ENCODE data around the gene LCE1B. TPM values are rescaled to one million over a fixed set of nuclear protein-coding genes. Genes with fewer than 3 reads are reported as not detected.

The LCE1B gene
- total RNA-seq, 1 donor from 2014 or later, result not detected

DNA sequence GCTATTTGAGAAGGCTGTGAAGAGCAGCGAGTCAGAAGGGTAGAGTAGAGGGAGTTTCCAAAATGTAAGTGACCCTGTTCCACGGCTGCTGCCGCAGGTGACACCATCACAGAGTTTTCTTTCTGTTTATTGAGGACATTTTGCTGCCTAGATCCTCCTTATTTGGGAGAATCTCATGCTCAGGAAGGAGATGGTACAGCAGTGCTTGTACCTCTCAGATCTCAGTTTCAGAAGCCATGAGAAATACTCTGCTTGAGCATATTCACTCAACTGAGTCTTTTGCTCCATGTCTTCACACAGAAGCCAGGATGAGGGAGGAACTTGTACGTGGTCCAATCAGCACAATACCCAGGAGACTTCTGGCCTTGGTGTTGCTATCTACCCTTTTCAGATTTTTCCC lies 49.6 kb downstream of the LCE1B start:
- Histone ChIP-seq H3K27me3 (ENCODE audit: control insufficient read depth, insufficient read depth, low read length) (no peaks in the 10 kb centered on the region), H3K4me3 (ENCODE audit: low read depth, low read length) (no peak overlapping the region), H3K36me3 (ENCODE audit: control insufficient read depth, insufficient read depth, low read length) (no peaks in the 10 kb centered on the region)
- no peak for DNase-seq (ENCODE audit: low read depth)
- no peak for TF ChIP-seq CTCF (IDR thresholded peaks at IDR 0.05; ENCODE audit: insufficient read depth, low read length, poor library complexity, severe bottlenecking)

Other genes starting within 250 kb of the LCE1B start
- not detected in 2 replicates for gene LCE3E, start 245.2 kb upstream of the LCE1B start, total RNA-seq
- not detected in 2 replicates for gene LCE3D, start 231.5 kb upstream of the LCE1B start, total RNA-seq
- not detected in 2 replicates for gene LCE3C, start 211.7 kb upstream of the LCE1B start, total RNA-seq
- gene LCE3B, start 198.2 kb upstream of the LCE1B start, total RNA-seq, result not detected in 2 replicates
- gene LCE3A, start 188.9 kb upstream of the LCE1B start, total RNA-seq, result not detected in 2 replicates
- gene LCE2D, start 148.6 kb upstream of the LCE1B start, total RNA-seq, result not detected in 2 replicates
- gene LCE2C, start 136.7 kb upstream of the LCE1B start, total RNA-seq, result not detected in 2 replicates
- gene LCE2B, start 125.8 kb upstream of the LCE1B start, total RNA-seq, result not detected in 2 replicates
- not detected in 2 replicates for gene LCE2A, start 113.6 kb upstream of the LCE1B start, total RNA-seq
- not detected in 2 replicates for gene LCE4A, start 103.8 kb upstream of the LCE1B start, total RNA-seq
- gene KPRP, start 53.9 kb upstream of the LCE1B start, total RNA-seq, result not detected in 2 replicates
- gene LCE1F, start 36.8 kb upstream of the LCE1B start, total RNA-seq, result not detected in 2 replicates
- gene LCE1E, start 25.7 kb upstream of the LCE1B start, total RNA-seq, result not detected in 2 replicates
- not detected in 2 replicates for gene LCE1D, start 15.2 kb upstream of the LCE1B start, total RNA-seq
- gene LCE1C, start 5.3 kb upstream of the LCE1B start, total RNA-seq, result not detected in 2 replicates
- not detected in 2 replicates for gene LCE1A, start 15.5 kb downstream of the LCE1B start, total RNA-seq
- not detected in 2 replicates for gene LCE6A, start 30.9 kb downstream of the LCE1B start, total RNA-seq
- not detected in 2 replicates for gene LCE7A, start 48.0 kb downstream of the LCE1B start, total RNA-seq
- gene SMCP, start 66.4 kb downstream of the LCE1B start, total RNA-seq, result not detected in 2 replicates
- 1.2 and 2.3 TPM in 2 replicates for gene IVL, start 96.6 kb downstream of the LCE1B start, total RNA-seq
- gene SPRR5, start 135.2 kb downstream of the LCE1B start, total RNA-seq, result not detected in 2 replicates
- not detected in 2 replicates for gene SPRR4, start 158.7 kb downstream of the LCE1B start, total RNA-seq
- not detected in 2 replicates for gene SPRR1A, start 172.1 kb downstream of the LCE1B start, total RNA-seq
- 1.1 TPM in 1 of 2 replicates, not detected in the other for gene SPRR3, start 189.8 kb downstream of the LCE1B start, total RNA-seq
- 0.63 TPM in 1 of 2 replicates, not detected in the other for gene SPRR1B, start 219.2 kb downstream of the LCE1B start, total RNA-seq
- gene SPRR2D, start 229.1 kb downstream of the LCE1B start, total RNA-seq, result 2.4 and 8.0 TPM in 2 replicates
- 1.0 and 3.9 TPM in 2 replicates for gene SPRR2A, start 245.5 kb downstream of the LCE1B start, total RNA-seq

Data from kidney epithelial cell (primary cell).